PFSK-1 (cell line): ENCODE data around the gene CREB3L2.

Experiments used
- FOXP2 ChIP-seq: optimal IDR thresholded peaks from 2 replicates; pipeline ENCODE3; 2011; ENCODE audit warnings: borderline replicate concordance, control low read depth, inconsistent platforms; ENCODE audit not compliant: insufficient read depth; ENCODE audit errors: extremely low read length, extremely low read depth
- POLR2AphosphoS5 ChIP-seq: IDR thresholded peaks from 2 replicates; pipeline ENCODE4 v1.6.1; 2012; ENCODE audit warnings: low read depth, mild to moderate bottlenecking, control low read depth, low read length, moderate library complexity
- REST ChIP-seq, 2 experiments: IDR thresholded peaks; 2 replicates each; pipeline versions ENCODE4 v1.6.1 to v1.8.0; 2011 to 2012; ENCODE audit warnings: low read depth in 2 of 2, low read length in 2 of 2, control low read depth in 1 of 2, inconsistent platforms in 1 of 2, mild to moderate bottlenecking in 1 of 2, moderate library complexity in 1 of 2; ENCODE audit not compliant: insufficient read depth in 1 of 2
- SIN3A ChIP-seq: IDR thresholded peaks from 2 replicates; pipeline ENCODE4 v1.6.1; 2012; ENCODE audit warnings: mild to moderate bottlenecking, low read length, moderate library complexity, borderline replicate concordance; ENCODE audit not compliant: insufficient read depth
- TAF1 ChIP-seq: IDR thresholded peaks from 2 replicates; pipeline ENCODE4 v1.6.1; 2012; ENCODE audit warnings: low read length, control low read depth, borderline replicate concordance; ENCODE audit not compliant: insufficient read depth

The CREB3L2 gene

GRCh38 chr7:137998250-137998649 lies 3.6 kb downstream of the CREB3L2 start:
- TF ChIP-seq SIN3A (no peak), POLR2AphosphoS5 (no peak), TAF1 (no peak)

GRCh38 chr7:137996871-137997270 lies 5.0 kb downstream of the CREB3L2 start:
- TF ChIP-seq TAF1, result no peak
- no peak for TF ChIP-seq POLR2AphosphoS5
- no peak for TF ChIP-seq FOXP2
- no peak for TF ChIP-seq SIN3A
- TF ChIP-seq REST (IDR thresholded peaks at IDR 0.05; ENCODE audit: insufficient read depth in 1 of 2, low read depth in 2 of 2, low read length in 2 of 2), result no peak

- peak; percentile 20 for TF ChIP-seq FOXP2
- TF ChIP-seq SIN3A, result no peak
Observed at GRCh38 chr7:137996386-137996851, 5.5 kb downstream of the CREB3L2 start.

GRCh38 chr7:137994216-137994615 lies 7.7 kb downstream of the CREB3L2 start:
- TF ChIP-seq FOXP2, result no peak
- no peak for TF ChIP-seq POLR2AphosphoS5
- no peak for TF ChIP-seq TAF1
- no peak for TF ChIP-seq REST (IDR thresholded peaks at IDR 0.05; ENCODE audit: insufficient read depth in 1 of 2, low read depth in 2 of 2, low read length in 2 of 2)
- TF ChIP-seq SIN3A, result no peak

GRCh38 chr7:137993395-137993743 lies 8.5 kb downstream of the CREB3L2 start:
- no peak for TF ChIP-seq TAF1
- no peak for TF ChIP-seq POLR2AphosphoS5
- TF ChIP-seq SIN3A, result no peak
- TF ChIP-seq FOXP2, result no peak
- TF ChIP-seq REST (IDR thresholded peaks at IDR 0.05; ENCODE audit: insufficient read depth in 1 of 2, low read depth in 2 of 2, low read length in 2 of 2), result no peak

GRCh38 chr7:137992550-137993394 lies 9.1 kb downstream of the CREB3L2 start:
- peak; percentile 97 for TF ChIP-seq SIN3A
- TF ChIP-seq FOXP2, result peak; percentile 94
- TF ChIP-seq TAF1, result no peak
